GM13976 (cell line): ENCODE data around the gene PPCS.

Experiments
- DNase-seq: peaks from one replicate; pipeline ENCODE4 v3.0.0; 2012; ENCODE audit warnings: low spot score
- in situ Hi-C: fragments of 300-500 bp; cut with MboI; formaldehyde crosslinking; loops from one replicate; pipeline ENCODE4 v1.12.0; 2022; ENCODE audit warnings: low sequenced_read_pairs, mixed read lengths, inconsistent platforms; ENCODE audit not compliant: unreplicated experiment
- TF ChIP-seq, protein P1 (sequence below): IDR thresholded peaks from 2 replicates; pipeline ENCODE4 v1.5.1; 2012; ENCODE audit warnings: borderline replicate concordance, mild to moderate bottlenecking; ENCODE audit not compliant: insufficient read depth; ENCODE audit errors: extremely low read depth, missing control alignments, control extremely low read depth

Gene PPCS

DNA sequence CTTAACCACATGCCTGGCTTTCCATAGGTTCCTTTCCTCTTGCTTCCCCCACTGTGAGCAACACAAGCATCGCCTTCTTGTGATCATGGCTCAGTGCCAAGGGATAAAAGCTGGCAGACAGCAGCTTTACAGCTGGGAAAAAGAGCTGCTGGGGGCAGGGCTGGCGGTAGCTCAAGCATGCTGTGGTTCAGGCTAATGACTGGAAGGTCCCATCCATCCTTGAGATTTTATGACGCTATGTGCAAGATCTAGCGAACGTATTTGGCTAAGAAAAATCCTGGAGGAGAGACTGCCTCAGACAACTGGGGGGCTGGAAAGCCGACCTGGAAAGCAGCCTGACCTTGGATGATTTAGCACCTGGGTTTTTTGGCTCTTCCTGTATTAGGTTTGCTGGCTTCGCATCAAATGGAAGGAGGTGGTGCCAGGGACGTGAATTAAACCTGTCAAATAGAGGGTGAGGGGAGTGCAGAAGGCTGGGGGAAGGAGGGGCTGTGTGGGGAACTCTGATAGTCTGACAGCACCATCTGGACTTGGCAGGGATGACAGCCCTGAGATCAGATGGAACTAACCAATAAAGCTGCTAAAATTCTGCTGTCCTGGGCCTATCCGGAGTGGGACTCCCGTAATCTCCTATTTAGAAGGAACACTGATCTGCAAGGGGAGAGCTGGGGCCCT, 35.3 kb upstream of the PPCS start:
- TF ChIP-seq, protein P1, sequence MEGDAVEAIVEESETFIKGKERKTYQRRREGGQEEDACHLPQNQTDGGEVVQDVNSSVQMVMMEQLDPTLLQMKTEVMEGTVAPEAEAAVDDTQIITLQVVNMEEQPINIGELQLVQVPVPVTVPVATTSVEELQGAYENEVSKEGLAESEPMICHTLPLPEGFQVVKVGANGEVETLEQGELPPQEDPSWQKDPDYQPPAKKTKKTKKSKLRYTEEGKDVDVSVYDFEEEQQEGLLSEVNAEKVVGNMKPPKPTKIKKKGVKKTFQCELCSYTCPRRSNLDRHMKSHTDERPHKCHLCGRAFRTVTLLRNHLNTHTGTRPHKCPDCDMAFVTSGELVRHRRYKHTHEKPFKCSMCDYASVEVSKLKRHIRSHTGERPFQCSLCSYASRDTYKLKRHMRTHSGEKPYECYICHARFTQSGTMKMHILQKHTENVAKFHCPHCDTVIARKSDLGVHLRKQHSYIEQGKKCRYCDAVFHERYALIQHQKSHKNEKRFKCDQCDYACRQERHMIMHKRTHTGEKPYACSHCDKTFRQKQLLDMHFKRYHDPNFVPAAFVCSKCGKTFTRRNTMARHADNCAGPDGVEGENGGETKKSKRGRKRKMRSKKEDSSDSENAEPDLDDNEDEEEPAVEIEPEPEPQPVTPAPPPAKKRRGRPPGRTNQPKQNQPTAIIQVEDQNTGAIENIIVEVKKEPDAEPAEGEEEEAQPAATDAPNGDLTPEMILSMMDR = no peak
- DNase-seq = no peak
- in situ Hi-C loops = no loop called here

DNA sequence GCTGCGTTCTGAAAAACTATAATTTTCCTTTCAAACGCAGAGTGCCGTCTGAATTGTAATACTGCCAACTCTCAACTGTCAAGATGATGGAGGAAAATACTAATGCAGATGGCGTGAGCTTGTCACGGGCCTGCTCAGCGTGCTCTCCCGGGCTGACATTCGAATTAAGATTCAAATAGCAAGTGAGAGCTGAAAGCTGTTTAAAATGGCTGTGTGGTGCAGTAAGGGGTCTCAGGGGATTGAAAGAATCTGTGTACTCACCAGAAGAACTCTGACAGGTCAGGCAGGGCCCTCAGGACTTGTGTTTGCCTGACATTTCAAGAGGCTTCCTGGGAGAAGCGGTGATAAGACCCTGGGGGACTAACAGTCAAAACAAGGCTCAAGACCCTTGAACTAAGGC, 33.6 kb upstream of the PPCS start:
- TF ChIP-seq, protein P1 = no peak
- no peak for DNase-seq
- in situ Hi-C loops = no loop called here

DNA sequence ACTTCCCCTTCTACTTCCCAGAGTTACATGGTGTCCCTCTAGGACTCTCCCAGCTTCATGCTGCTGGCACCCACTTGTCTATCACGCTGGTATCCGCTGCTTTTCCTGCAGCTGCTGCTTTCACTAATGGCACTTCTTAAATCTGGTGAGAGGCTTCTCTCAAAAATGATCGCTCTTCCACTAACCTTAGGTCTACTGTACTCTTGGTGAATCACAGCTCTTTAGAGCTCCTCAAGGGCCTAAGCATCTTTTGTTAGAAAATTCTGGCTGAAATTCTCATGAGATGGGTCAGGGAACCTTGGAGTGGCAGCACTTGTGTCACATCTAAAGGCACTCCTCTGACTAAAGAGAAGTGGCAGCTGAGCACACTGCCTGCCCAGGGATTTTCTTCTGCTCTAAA, 32.7 kb upstream of the PPCS start:
- DNase-seq = no peak
- in situ Hi-C loops = no loop called here
- TF ChIP-seq, protein P1 = no peak

DNA sequence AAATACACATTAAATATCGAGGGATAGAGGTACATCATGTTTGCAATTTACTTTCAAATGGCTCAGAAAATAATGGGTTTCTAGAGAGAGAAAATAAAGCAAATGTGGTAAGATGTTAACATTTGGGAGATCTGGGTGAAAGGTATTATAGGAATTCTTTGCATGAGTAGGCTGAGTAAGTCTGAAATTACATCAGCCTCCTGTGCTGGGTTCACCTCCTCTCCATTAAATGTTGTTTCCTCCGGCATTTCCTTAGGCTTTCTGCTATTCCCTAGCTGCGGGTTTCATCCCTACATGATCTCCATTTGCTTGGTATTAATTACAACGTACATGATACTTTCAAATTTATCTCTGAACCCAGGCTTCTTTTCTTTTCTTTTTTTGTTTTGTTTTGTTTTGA, 32.1 kb upstream of the PPCS start:
- TF ChIP-seq, protein P1 = no peak
- in situ Hi-C loops = no loop called here
- DNase-seq = no peak

DNA sequence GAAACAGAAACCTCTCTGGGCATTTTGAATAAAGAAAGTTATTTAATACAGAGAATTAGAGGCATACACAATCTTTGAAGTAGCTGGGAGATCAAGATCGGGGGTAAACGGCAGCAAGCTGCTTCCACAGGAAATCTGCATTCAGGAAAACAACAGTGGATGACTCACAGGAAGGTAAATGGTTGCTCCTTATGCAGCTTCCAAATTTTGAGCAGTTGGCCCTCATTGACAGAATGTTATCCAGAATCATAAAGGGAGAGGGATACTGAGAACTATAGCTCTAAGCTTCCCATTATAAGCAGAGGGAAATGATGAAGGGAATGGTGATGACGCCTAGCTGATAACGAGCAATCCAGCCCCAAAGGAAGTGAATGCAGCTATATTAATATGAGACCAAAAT, 29.1 kb upstream of the PPCS start:
- TF ChIP-seq, protein P1 = no peak
- in situ Hi-C loops = no loop called here
- no peak for DNase-seq

DNA sequence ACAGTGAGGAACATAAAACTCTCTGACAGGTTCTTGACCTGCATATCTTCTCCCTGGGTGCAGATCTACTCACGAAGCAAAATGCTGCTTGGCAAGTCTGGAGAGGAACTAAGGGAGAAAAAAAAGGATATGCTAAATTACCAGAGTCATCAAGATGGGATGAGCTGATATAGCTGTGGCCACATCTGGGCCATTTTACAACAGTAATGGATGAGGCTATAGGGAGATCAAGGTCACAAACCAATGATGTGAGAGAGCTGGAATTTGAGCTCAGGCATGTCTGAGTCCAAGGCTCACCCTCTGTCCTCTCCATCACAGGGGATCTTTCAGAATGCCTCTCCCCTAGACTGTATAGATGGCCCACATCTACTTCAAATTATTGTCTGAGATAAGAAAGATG, 26.7 kb upstream of the PPCS start:
- TF ChIP-seq, protein P1 = no peak
- in situ Hi-C loops = no loop called here
- DNase-seq = no peak
